GM13977 (cell line): ENCODE measurements around the gene BIRC7.

Experiments used
- DNase-seq: peaks from one replicate; pipeline ENCODE4 v3.0.0; 2012; ENCODE audit warnings: low spot score
- in situ Hi-C: fragments of 300-500 bp; cut with MboI; formaldehyde crosslinking; loops from one replicate; pipeline ENCODE4 v1.12.0; 2022; ENCODE audit warnings: low sequenced_read_pairs, low pct_unique_long_range_greater_than_20kb, mixed read lengths, inconsistent platforms; ENCODE audit not compliant: unreplicated experiment
- TF ChIP-seq, protein P1 (sequence below): IDR thresholded peaks from 2 replicates; pipeline ENCODE4 v1.5.1; 2012; ENCODE audit warnings: mild to moderate bottlenecking, control low read depth; ENCODE audit not compliant: insufficient read depth; ENCODE audit errors: extremely low read depth, missing control alignments

BIRC7 gene

GRCh38 chr20:63194797-63195173 is 40.9 kb upstream of the BIRC7 start:
- in situ Hi-C loops = no loop called here
- no peak for DNase-seq
- TF ChIP-seq, protein P1, sequence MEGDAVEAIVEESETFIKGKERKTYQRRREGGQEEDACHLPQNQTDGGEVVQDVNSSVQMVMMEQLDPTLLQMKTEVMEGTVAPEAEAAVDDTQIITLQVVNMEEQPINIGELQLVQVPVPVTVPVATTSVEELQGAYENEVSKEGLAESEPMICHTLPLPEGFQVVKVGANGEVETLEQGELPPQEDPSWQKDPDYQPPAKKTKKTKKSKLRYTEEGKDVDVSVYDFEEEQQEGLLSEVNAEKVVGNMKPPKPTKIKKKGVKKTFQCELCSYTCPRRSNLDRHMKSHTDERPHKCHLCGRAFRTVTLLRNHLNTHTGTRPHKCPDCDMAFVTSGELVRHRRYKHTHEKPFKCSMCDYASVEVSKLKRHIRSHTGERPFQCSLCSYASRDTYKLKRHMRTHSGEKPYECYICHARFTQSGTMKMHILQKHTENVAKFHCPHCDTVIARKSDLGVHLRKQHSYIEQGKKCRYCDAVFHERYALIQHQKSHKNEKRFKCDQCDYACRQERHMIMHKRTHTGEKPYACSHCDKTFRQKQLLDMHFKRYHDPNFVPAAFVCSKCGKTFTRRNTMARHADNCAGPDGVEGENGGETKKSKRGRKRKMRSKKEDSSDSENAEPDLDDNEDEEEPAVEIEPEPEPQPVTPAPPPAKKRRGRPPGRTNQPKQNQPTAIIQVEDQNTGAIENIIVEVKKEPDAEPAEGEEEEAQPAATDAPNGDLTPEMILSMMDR = no peak

DNA sequence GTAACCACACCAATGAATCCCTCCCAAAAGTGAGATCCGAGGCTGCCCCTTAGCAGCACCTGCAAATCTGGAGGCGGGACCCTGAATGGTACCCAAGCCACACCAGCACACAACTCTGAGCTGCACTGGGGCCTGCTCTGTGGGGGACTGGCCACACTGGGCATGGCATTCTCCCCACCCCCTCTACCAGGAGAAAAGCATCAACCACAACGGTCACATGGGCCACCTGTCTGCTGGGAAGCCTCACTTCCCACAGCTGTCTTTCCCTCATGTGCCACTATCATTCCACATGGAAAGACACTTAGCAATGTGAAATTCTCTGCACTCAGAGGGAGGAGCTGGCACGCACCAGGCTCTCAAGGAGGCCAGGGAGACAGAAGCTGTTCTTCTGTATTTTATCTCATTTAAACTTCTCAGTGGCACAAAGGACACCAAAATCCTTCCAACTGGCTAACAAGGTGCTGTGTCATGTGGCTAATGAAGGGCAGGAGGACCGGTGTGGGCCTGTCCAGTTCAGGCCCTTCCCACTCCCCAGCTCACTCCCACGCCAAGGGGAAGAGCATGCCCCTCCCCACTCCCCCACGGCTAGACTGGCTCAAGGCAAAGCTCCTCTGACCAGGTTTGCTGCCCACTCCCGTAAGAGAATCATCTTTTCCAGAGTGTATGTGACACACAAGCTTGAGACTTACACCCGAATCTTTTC is 38.8 kb upstream of the BIRC7 start:
- in situ Hi-C loops = no loop called here
- TF ChIP-seq, protein P1 = no peak
- no peak for DNase-seq

DNA sequence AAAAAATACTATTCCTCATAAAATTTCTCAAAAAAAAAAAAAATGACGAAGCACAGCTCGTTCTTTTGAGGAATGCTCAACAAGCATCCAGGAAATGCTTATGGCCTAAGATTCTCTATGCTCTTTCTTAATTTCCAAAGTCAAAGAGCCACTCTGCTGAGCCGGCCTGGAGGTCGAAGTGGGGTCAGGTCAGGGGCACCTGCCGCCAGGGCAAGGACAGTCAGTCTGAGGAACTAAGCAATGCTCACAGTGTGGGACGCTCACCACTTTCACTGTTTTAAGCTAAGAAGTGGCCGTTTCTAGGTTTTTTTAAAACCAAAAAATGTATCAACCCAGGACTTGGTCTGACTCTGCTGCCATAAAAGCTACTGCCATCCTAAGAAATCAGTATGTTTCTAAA is 37.1 kb upstream of the BIRC7 start:
- TF ChIP-seq, protein P1 = no peak
- no peak for DNase-seq
- in situ Hi-C loops = no loop called here

- TF ChIP-seq, protein P1 = no peak
- no peak for DNase-seq
- in situ Hi-C loops = no loop called here
Measured at GRCh38 chr20:63202021-63202420, 33.7 kb upstream of the BIRC7 start.

DNA sequence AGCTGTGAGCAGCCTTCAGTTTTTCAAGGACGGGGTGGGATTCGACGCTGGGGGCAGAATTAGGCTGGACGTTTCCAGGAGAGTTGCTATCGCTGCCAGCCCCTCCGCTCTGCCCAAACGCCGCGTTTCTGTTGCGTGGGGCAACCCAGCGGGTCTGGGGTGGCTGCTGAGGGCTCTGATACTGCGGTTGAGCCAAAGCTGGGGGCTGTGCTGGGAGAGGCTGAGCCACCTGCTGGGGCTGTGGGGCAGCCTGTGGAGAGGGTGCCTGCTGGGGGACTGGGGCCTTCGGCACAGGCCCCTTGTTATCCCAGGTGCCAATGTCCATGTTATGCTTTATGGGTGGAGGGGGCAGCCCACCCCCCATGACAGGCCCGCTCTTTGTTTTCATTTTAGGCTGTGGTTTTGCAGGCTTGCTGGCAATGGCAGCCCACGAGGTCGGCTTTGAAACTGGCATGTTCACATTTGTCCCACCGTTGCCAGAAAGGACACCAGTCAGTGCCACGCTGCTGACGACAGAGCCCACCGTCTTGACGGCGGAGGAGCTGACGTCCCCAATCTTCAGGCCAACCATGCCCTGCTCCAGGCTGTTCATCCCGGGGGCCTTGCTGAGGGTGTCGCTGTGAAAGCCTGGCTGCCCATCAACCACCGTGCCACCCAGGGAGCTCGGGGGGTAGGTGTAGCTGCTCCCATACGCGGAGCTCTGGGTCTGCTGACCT is 32.7 kb upstream of the BIRC7 start:
- TF ChIP-seq, protein P1 = no peak
- in situ Hi-C loops = no loop called here
- no peak for DNase-seq

- DNase-seq = no peak
- TF ChIP-seq, protein P1 = no peak
- in situ Hi-C loops = no loop called here
Measured at GRCh38 chr20:63204362-63204761, 31.3 kb upstream of the BIRC7 start.
